ENCODE results near the gene SLC6A1.

SLC6A1 gene

DNA sequence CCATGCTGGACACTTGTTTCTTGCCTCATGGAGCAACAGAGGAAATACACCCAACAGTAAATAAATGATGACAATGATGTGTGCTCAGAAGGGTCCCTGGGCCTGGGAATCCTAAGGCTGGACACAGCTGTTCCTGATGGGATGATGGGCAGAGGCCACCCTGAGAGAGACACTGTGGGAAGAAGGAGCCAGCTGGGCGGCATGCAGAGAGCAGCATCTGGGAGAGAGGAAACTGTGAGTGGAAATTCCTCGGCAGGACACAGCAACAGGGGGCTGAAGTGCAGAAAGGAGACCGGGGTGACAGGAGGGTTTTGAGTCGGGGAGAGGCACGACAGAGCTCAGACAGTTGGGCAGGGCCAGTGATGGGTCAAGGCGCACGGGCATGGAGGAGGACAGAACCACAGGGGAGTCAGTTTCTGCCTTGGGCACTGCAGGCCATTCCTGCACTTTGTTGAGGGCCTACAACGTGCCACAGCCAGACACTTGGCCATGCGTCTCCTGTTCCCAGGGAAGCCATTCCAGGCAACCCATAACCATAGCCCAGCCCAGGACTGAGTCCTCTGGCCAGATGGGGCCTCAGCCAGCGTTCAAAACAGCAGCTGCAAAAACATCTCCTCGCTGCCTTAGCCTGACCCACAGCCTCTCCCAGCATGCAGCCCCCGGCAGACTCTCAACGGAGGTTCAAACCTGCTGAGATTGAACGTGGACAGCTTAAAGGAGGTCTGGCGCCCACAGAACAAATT lies 36.7 kb upstream of the SLC6A1 start:
- DNase-seq (ENCODE audit: low read depth): no peak
- H3K4me3 ChIP-seq (ENCODE audit: low read depth, low read length): no peak overlapping the region
- TF ChIP-seq POLR2A (IDR thresholded peaks at IDR 0.05; ENCODE audit: extremely low read depth, insufficient read length): no peak
- TF ChIP-seq, protein P1, sequence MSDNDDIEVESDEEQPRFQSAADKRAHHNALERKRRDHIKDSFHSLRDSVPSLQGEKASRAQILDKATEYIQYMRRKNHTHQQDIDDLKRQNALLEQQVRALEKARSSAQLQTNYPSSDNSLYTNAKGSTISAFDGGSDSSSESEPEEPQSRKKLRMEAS (IDR thresholded peaks at IDR 0.05; ENCODE audit: low read depth, low read length): no peak
- TF ChIP-seq MYC (IDR thresholded peaks at IDR 0.05; ENCODE audit: low read depth, low read length): no peak
- TF ChIP-seq, protein P2, sequence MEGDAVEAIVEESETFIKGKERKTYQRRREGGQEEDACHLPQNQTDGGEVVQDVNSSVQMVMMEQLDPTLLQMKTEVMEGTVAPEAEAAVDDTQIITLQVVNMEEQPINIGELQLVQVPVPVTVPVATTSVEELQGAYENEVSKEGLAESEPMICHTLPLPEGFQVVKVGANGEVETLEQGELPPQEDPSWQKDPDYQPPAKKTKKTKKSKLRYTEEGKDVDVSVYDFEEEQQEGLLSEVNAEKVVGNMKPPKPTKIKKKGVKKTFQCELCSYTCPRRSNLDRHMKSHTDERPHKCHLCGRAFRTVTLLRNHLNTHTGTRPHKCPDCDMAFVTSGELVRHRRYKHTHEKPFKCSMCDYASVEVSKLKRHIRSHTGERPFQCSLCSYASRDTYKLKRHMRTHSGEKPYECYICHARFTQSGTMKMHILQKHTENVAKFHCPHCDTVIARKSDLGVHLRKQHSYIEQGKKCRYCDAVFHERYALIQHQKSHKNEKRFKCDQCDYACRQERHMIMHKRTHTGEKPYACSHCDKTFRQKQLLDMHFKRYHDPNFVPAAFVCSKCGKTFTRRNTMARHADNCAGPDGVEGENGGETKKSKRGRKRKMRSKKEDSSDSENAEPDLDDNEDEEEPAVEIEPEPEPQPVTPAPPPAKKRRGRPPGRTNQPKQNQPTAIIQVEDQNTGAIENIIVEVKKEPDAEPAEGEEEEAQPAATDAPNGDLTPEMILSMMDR (IDR thresholded peaks at IDR 0.05; ENCODE audit: low read depth, low read length): no peak

DNA sequence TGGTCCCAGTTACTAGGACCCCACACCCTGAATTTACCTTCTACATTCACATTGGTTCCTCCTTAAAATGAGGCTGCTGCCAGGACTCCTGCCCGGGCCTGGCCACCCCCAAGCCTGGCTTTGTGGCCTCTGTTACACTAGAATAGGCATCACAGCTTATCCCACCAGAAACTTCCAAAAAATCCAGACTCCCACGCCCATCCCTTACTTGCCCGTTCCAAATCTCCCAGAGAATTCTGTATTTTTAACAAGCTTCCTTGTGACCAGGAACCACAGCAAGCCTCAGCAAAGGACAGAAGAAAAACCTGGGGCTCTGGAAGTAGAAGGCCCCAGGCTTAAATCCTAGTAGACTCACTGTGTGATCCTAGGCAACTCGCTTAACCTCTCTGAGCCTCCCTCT lies 36.0 kb upstream of the SLC6A1 start:
- no peak for DNase-seq (ENCODE audit: low read depth)
- TF ChIP-seq POLR2A (IDR thresholded peaks at IDR 0.05; ENCODE audit: extremely low read depth, insufficient read length) (no peak), MYC (IDR thresholded peaks at IDR 0.05; ENCODE audit: low read depth, low read length) (no peak)
- TF ChIP-seq, protein P2 (IDR thresholded peaks at IDR 0.05; ENCODE audit: low read depth, low read length): no peak
- TF ChIP-seq, protein P1 (IDR thresholded peaks at IDR 0.05; ENCODE audit: low read depth, low read length): no peak
- no peak overlapping the region for H3K4me3 ChIP-seq (ENCODE audit: low read depth, low read length)

DNA sequence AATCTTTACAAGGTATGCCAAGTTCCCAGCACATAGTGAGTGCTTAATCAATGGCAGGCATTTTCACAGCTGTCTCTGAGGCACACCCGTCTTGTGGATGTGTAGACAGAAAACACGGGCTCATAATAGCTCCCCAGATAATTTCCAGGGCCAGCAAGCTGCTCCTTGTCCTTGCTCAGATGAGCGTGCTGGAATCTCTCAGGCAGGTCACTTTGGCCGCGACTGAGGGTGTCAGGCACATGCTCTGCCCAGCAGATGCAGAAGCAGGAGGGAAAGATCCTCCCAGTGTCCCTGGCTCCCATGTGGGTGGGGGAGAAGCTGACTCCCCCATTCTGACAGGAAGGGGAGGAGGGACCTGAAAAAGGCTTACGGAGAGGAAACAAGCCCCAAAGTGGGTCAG lies 35.6 kb upstream of the SLC6A1 start:
- TF ChIP-seq MYC (IDR thresholded peaks at IDR 0.05; ENCODE audit: low read depth, low read length): no peak
- TF ChIP-seq, protein P1 (IDR thresholded peaks at IDR 0.05; ENCODE audit: low read depth, low read length): no peak
- no peak for DNase-seq (ENCODE audit: low read depth)
- H3K4me3 ChIP-seq (ENCODE audit: low read depth, low read length): no peak overlapping the region

DNA sequence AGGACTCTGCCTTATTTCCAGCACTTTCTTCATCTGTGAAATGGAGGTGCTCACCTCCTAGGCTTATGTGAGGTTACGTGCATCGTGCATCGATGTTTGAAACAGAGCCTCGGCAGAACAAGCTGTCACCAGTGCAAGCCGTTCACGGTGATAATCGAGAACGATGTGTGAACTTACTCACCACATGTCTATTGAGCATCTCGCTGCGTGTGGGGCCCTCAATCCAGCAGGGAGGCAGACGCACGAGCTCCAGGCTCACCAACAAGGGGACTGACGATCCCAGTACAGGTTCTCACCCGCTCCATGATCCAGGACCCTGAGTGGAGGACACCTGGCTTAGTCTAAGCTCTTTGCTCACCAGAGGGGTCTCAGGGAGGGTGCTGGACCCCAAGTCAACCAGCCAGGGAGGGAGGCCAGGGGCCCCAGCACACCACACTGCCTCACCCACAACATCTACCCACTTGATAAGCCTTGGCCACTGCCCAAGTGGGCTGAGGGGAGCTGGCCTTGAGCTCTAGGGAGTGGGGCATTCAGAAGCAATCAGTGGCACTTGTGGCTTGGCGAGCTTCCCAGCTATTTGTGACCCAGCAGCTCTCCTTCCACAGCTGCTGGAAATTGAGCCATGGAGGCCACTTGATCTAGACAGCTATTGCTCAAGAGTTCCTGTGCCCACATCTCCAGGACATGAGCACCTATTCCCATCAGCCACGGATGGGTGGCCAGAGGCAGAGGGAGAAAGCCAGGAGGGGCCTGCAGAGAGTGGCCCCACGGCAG lies 34.4 kb upstream of the SLC6A1 start:
- peak; percentile 27 for DNase-seq (ENCODE audit: low read depth)
- TF ChIP-seq MYC (IDR thresholded peaks at IDR 0.05; ENCODE audit: low read depth, low read length) (no peak), POLR2A (IDR thresholded peaks at IDR 0.05; ENCODE audit: extremely low read depth, insufficient read length) (no peak)
- TF ChIP-seq, protein P1 (IDR thresholded peaks at IDR 0.05; ENCODE audit: low read depth, low read length): no peak
- TF ChIP-seq, protein P2 (IDR thresholded peaks at IDR 0.05; ENCODE audit: low read depth, low read length): no peak
- H3K4me3 ChIP-seq (ENCODE audit: low read depth, low read length): no peak overlapping the region

DNA sequence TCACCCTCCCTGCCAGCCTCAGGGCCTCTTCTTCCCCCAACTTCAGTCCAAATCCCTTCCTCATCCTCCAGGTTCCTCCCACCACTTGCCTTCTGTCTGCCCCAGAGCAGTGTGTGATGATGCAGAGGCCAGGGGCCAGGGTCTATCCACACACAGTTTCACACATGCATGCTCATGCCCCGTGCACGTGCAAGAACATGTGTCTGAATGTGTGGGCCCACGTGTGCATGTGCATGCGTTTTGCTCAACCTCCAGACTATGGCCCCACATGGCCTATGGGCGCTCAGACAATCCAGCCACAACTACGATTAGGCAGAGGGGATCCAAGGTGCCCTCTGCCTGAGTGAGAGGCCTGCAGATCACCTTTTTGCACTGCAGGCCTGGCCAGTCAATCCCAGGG lies 32.3 kb upstream of the SLC6A1 start:
- H3K4me3 ChIP-seq (ENCODE audit: low read depth, low read length): no peak overlapping the region
- TF ChIP-seq, protein P1 (IDR thresholded peaks at IDR 0.05; ENCODE audit: low read depth, low read length): peak; percentile 48; the same call in 1 of the 2 replicates
- TF ChIP-seq MYC (IDR thresholded peaks at IDR 0.05; ENCODE audit: low read depth, low read length): no peak
- TF ChIP-seq, protein P2 (IDR thresholded peaks at IDR 0.05; ENCODE audit: low read depth, low read length): no peak
- DNase-seq (ENCODE audit: low read depth): no peak

DNA sequence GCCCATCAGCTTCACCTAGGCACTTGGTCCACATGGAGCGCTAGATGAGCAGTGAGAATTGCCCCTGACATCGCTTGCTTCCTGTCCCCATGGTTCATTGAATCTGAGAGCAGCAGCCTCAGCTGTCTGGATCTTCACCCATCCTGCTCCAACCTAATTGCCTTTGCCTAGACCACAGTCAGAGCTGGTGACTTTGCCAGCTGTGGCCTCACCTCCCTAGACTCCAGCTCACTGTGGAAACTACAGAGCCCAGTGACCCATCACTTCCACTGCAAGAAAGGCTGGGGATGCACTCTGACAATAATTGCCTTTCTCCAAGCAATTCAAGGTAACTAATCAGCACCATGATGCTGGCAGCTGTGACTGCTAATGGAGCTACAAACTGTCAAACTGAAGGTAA lies 30.6 kb upstream of the SLC6A1 start:
- TF ChIP-seq POLR2A (IDR thresholded peaks at IDR 0.05; ENCODE audit: extremely low read depth, insufficient read length) (no peak), MYC (IDR thresholded peaks at IDR 0.05; ENCODE audit: low read depth, low read length) (no peak)
- TF ChIP-seq, protein P2 (IDR thresholded peaks at IDR 0.05; ENCODE audit: low read depth, low read length): no peak
- TF ChIP-seq, protein P1 (IDR thresholded peaks at IDR 0.05; ENCODE audit: low read depth, low read length): no peak
- no peak for DNase-seq (ENCODE audit: low read depth)
- H3K4me3 ChIP-seq (ENCODE audit: low read depth, low read length): no peak overlapping the region

Data from NB4 (cell line).